ENCODE results near the gene ATP6V0A1.

DNA sequence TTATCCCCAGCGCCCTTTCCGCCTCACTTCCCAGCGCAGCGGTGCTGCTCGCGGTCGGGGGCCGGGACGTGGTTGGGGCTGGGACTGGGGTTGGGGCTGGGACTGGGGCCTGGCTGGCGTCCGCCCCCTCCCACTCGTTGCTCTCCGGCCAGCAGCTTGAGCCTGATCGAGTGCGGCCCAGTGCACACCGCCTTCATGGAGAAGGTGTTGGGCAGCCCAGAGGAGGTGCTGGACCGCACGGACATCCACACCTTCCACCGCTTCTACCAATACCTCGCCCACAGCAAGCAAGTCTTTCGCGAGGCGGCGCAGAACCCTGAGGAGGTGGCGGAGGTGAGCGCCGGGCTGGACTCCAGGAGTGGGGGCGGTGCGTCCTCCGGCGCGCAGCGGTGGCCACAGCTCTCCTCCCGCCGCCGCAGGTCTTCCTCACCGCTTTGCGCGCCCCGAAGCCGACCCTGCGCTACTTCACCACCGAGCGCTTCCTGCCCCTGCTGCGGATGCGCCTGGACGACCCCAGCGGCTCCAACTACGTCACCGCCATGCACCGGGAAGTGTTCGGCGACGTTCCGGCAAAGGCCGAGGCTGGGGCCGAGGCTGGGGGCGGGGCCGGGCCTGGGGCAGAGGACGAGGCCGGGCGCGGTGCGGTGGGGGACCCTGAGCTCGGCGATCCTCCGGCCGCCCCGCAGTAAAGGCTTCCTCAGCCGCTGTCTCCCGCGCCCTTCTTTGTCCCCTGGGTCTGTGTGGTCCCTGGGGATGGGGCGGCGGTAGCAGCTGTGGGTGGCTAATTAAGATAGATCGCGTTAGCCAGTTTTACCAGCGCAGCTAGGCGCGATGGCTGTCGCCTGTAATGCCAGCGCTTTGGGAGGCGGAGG, 95.8 kb downstream of the ATP6V0A1 start:
- TF ChIP-seq, protein P1, sequence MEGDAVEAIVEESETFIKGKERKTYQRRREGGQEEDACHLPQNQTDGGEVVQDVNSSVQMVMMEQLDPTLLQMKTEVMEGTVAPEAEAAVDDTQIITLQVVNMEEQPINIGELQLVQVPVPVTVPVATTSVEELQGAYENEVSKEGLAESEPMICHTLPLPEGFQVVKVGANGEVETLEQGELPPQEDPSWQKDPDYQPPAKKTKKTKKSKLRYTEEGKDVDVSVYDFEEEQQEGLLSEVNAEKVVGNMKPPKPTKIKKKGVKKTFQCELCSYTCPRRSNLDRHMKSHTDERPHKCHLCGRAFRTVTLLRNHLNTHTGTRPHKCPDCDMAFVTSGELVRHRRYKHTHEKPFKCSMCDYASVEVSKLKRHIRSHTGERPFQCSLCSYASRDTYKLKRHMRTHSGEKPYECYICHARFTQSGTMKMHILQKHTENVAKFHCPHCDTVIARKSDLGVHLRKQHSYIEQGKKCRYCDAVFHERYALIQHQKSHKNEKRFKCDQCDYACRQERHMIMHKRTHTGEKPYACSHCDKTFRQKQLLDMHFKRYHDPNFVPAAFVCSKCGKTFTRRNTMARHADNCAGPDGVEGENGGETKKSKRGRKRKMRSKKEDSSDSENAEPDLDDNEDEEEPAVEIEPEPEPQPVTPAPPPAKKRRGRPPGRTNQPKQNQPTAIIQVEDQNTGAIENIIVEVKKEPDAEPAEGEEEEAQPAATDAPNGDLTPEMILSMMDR (conservative IDR thresholded peaks at IDR 0.05), result no peak
- TF ChIP-seq EZH2 (IDR thresholded peaks at IDR 0.05; ENCODE audit: low read depth), result no peak
